Mucosa of descending colon (tissue), 3 donors: Measurements from ENCODE around the gene SNAPC2. TPM values are rescaled to one million over a fixed set of nuclear protein-coding genes. Genes with fewer than 3 reads are reported as not detected.

Experiments used
- ATAC-seq: fragments of 200-7000 bp; cut with Tn5 transposase; one replicate; pipeline ENCODE4 v1.9.1; 2020; ENCODE audit warnings: mild to moderate bottlenecking, moderate library complexity
- DNase-seq, 3 donors: peaks; one replicate each; pipeline ENCODE4 v3.0.0-alpha.2; 2020
- H3K36me3 ChIP-seq: fragments of 200-600 bp; one replicate; pipeline ENCODE4 v1.8.0; 2021; ENCODE audit warnings: low read depth, mild to moderate bottlenecking
- H3K4me1 ChIP-seq: fragments of 200-600 bp; one replicate; pipeline ENCODE4 v1.8.0; 2021; ENCODE audit warnings: low read depth, mild to moderate bottlenecking
- H3K4me3 ChIP-seq: fragments of 200-600 bp; one replicate; pipeline ENCODE4 v1.8.0; 2021; ENCODE audit warnings: mild to moderate bottlenecking
- H3K9me3 ChIP-seq: fragments of 200-600 bp; one replicate; pipeline ENCODE4 v1.8.0; 2021; ENCODE audit warnings: mild to moderate bottlenecking
- CTCF ChIP-seq: fragments of 200-600 bp; IDR thresholded peaks from one replicate; pipeline ENCODE4 v1.8.0; 2022; ENCODE audit warnings: antibody characterized with exemption, mild to moderate bottlenecking
- intact Hi-C, 2 donors: fragments of 100-400 bp; cut with DNase I in 1 of 2; cut with micrococcal nuclease in 1 of 2; formaldehyde crosslinking; loops; one replicate each; pipeline versions ENCODE4 v1.11.0 to v1.11.1; 2022; cut with DNase I, micrococcal nuclease
- total RNA-seq, 3 donors: library from RNA; stranded (reverse); fragmentation: NEBNext Ultra II Directional in 2 of 3; extraction: Animal tissue kit (Norgen Biotek cat#: 25700) in 2 of 3; gene quantifications; one replicate each; pipeline versions ENCODE4 v1.2.1 to v1.2.4, GENCODE V29; 2021 to 2023
- donor health status: DM: no; HTN: no; CAD: no; lungs with moderate emphysema.
- donor health status: DM: no; HTN: no; CAD: no.
- donor health status: DM: no; HTN: yes; CAD: no.

The SNAPC2 gene
- total RNA-seq, 3 donors from 2014 or later, result 10.7 to 22.1 (median 14.7) TPM

- Histone ChIP-seq H3K9me3 (no peaks in the 10 kb centered on the region), H3K4me3 (no peak overlapping the region), H3K36me3 (no peaks in the 10 kb centered on the region), H3K4me1 (no peaks in the 10 kb centered on the region)
- ATAC-seq, result no peak
- intact Hi-C loops, result no loop called here
- no peak for DNase-seq
- TF ChIP-seq CTCF, result no peak
Observed at GRCh38 chr19:7965259-7965841, 45.2 kb downstream of the SNAPC2 start.

GRCh38 chr19:7965921-7966665, 46.0 kb downstream of the SNAPC2 start:
- intact Hi-C loops, result no loop called here
- Histone ChIP-seq H3K4me1 (no peaks in the 10 kb centered on the region), H3K36me3 (no peaks in the 10 kb centered on the region)

GRCh38 chr19:7968008-7968795, 48.1 kb downstream of the SNAPC2 start:
- no peak for ATAC-seq
- Histone ChIP-seq H3K4me1 (no peaks in the 10 kb centered on the region), H3K36me3 (no peaks in the 10 kb centered on the region), H3K9me3 (no peaks in the 10 kb centered on the region), H3K4me3 (no peak overlapping the region)
- intact Hi-C loops, result no loop called here
- no peak for TF ChIP-seq CTCF
- DNase-seq, result peak in 1 of 3 donors; percentile 22

More at GRCh38 chr19:7965921-7966665, 46.0 kb downstream of the SNAPC2 start:
- H3K9me3 ChIP-seq, result no peaks in the 10 kb centered on the region
- H3K4me3 ChIP-seq, result no peak overlapping the region
- DNase-seq, result no peak
- no peak for ATAC-seq
- TF ChIP-seq CTCF, result no peak

- no peaks in the 10 kb centered on the region for H3K9me3 ChIP-seq
- H3K4me1 ChIP-seq, result no peaks in the 10 kb centered on the region
- H3K4me3 ChIP-seq, result no peak overlapping the region
- intact Hi-C loops, result no loop called here
- no peaks in the 10 kb centered on the region for H3K36me3 ChIP-seq
- TF ChIP-seq CTCF, result no peak
- DNase-seq (peak in 1 of 3 donors; percentile 39), ATAC-seq (peak; percentile 21)
Observed at GRCh38 chr19:7968796-7969554, 48.8 kb downstream of the SNAPC2 start.

GRCh38 chr19:7969555-7969939, 49.4 kb downstream of the SNAPC2 start:
- DNase-seq, result no peak
- ATAC-seq, result no peak
- intact Hi-C loops, result no loop called here
- Histone ChIP-seq H3K9me3 (no peaks in the 10 kb centered on the region), H3K4me1 (no peaks in the 10 kb centered on the region), H3K4me3 (no peak overlapping the region), H3K36me3 (no peaks in the 10 kb centered on the region)
- no peak for TF ChIP-seq CTCF
